A549 (cell line): ENCODE measurements around the gene C5orf34. TPM values are rescaled to one million over a fixed set of nuclear protein-coding genes. Genes with fewer than 3 reads are reported as not detected.
A peak's percentile ranks its signal among the peaks of the same experiment; 100 is the strongest.

Source experiments
- ATAC-seq, 2 experiments: fragments of 200-7000 bp in 1 of 2; fragments of >200 bp in 1 of 2; cut with Nextera tagmentation in 1 of 2; cut with Tn5 transposase in 1 of 2; 3 replicates each; pipeline versions ENCODE4 v1.8.0 to v1.9.1; 2018 to 2020; ENCODE audit warnings: mild to moderate bottlenecking in 1 of 2, moderate library complexity in 1 of 2
- CTCF ChIA-PET: fragments of 300-600 bp; sonication (Branson Sonifier 250); formaldehyde crosslinking; extraction: SDS; loops from one replicate; lab custom pipeline; 2021; ENCODE audit warnings: antibody characterized with exemption, inconsistent platforms; lab: Yijun Ruan, JAX
- POLR2A ChIA-PET: fragments of 350-600 bp; formaldehyde crosslinking; extraction: SDS; loops from one replicate; lab custom pipeline; 2021; ENCODE audit warnings: antibody characterized with exemption, inconsistent platforms; lab: Yijun Ruan, JAX
- DNase-seq, 2 experiments: peaks; one replicate each; pipeline versions ENCODE4 v3.0.0 to v3.0.0-alpha.2; 2011 to 2016; ENCODE audit warnings: low read depth in 1 of 2, low spot score in 1 of 2
- FAIRE-seq: peaks from 2 replicates; lab custom pipeline; 2011; peaks lifted over from hg19 to GRCh38; lab: Jason Lieb, UNC
- H3K27ac ChIP-seq, 2 experiments: fragments of >200 bp; sonication (Bioruptor Twin); formaldehyde crosslinking; 3 replicates each; pipeline ENCODE4 v1.5.1; 2016 to 2017
- H3K4me1 ChIP-seq: fragments of >200 bp; sonication (Bioruptor Twin); formaldehyde crosslinking; 3 replicates; pipeline ENCODE4 v1.6.1; 2016
- H3K4me2 ChIP-seq: fragments of >200 bp; sonication (Bioruptor Twin); formaldehyde crosslinking; 3 replicates; pipeline ENCODE4 v1.6.1; 2016
- H3K4me3 ChIP-seq: fragments of >200 bp; sonication (Bioruptor Twin); formaldehyde crosslinking; 3 replicates; pipeline ENCODE4 v1.5.1; 2016
- H3K9me3 ChIP-seq: fragments of >200 bp; sonication (Bioruptor Twin); formaldehyde crosslinking; 3 replicates; pipeline ENCODE4 v1.6.1; 2016
- BCL3 ChIP-seq: fragments of >200 bp; sonication (Bioruptor Twin); formaldehyde crosslinking; IDR thresholded peaks from 3 replicates; pipeline ENCODE4 v1.6.1; 2016
- CHD4 ChIP-seq: fragments of 200-600 bp; sonication (generic); IDR thresholded peaks from 2 replicates; pipeline ENCODE4 v1.6.1; 2016; ENCODE audit warnings: antibody characterized with exemption, mild to moderate bottlenecking, borderline replicate concordance
- E2F6 ChIP-seq: IDR thresholded peaks from 2 replicates; pipeline ENCODE4 v1.6.1; 2012; ENCODE audit warnings: low read depth, borderline replicate concordance
- EHMT2 ChIP-seq: fragments of 200-600 bp; sonication (generic); IDR thresholded peaks from 2 replicates; pipeline ENCODE4 v1.6.1; 2016; ENCODE audit warnings: antibody characterized with exemption, low read depth, mild to moderate bottlenecking, moderate library complexity
- ELK1 ChIP-seq: fragments of 150-350 bp; IDR thresholded peaks from 2 replicates; pipeline ENCODE4 v1.6.1; 2014; ENCODE audit warnings: low read depth, mild to moderate bottlenecking, low read length
- FOXS1 ChIP-seq: fragments of 250-450 bp; sonication (Bioruptor Pico); IDR thresholded peaks from 2 replicates; pipeline ENCODE4 v1.5.0; 2020; ENCODE audit warnings: mild to moderate bottlenecking, moderate library complexity
- HES2 ChIP-seq: fragments of >200 bp; sonication (Bioruptor Twin); formaldehyde crosslinking; IDR thresholded peaks from 2 replicates; pipeline ENCODE4 v1.6.1; 2016
- HOXA7 ChIP-seq: fragments of 250-450 bp; sonication (Bioruptor Pico); IDR thresholded peaks from 2 replicates; pipeline ENCODE4 v1.5.0; 2020; ENCODE audit warnings: mild to moderate bottlenecking, moderate library complexity
- KDM1A ChIP-seq: fragments of 200-600 bp; sonication (generic); IDR thresholded peaks from 2 replicates; pipeline ENCODE4 v1.6.1; 2016; ENCODE audit warnings: low read depth, mild to moderate bottlenecking
- KDM5A ChIP-seq: fragments of 200-600 bp; sonication (generic); IDR thresholded peaks from 2 replicates; pipeline ENCODE4 v1.6.1; 2016; ENCODE audit warnings: antibody characterized with exemption, mild to moderate bottlenecking
- MAFK ChIP-seq: fragments of 450-650 bp; IDR thresholded peaks from 2 replicates; pipeline ENCODE4 v1.6.1; 2014; ENCODE audit not compliant: partially characterized antibody
- MAX ChIP-seq: IDR thresholded peaks from 2 replicates; pipeline ENCODE4 v1.6.1; 2012
- NFE2L2 ChIP-seq: fragments of 150-350 bp; conservative IDR thresholded peaks from 2 replicates; pipeline ENCODE4 v1.6.1; 2014; ENCODE audit warnings: low read length
- PBX3 ChIP-seq: IDR thresholded peaks from 2 replicates; pipeline ENCODE4 v1.6.1; 2012
- PHF8 ChIP-seq: fragments of 200-600 bp; sonication (generic); IDR thresholded peaks from 2 replicates; pipeline ENCODE4 v1.6.1; 2016; ENCODE audit warnings: low read depth, mild to moderate bottlenecking, antibody characterized with exemption, moderate library complexity, borderline replicate concordance
- POLR2AphosphoS2 ChIP-seq: conservative IDR thresholded peaks from 2 replicates; pipeline ENCODE4 v1.6.1; 2012; ENCODE audit warnings: low read length, improper control_type of control experiment, inconsistent platforms
- RARB ChIP-seq: fragments of 250-450 bp; sonication (Bioruptor Pico); IDR thresholded peaks from 2 replicates; pipeline ENCODE4 v1.8.0; 2021; ENCODE audit warnings: mild to moderate bottlenecking, moderate library complexity
- SMC3 ChIP-seq: fragments of >200 bp; sonication (Bioruptor Twin); formaldehyde crosslinking; IDR thresholded peaks from 3 replicates; pipeline ENCODE4 v1.6.1; 2018; ENCODE audit warnings: inconsistent platforms
- SREBF2 ChIP-seq: fragments of 450-650 bp; IDR thresholded peaks from 2 replicates; pipeline ENCODE4 v1.6.1; 2014; ENCODE audit warnings: mild to moderate bottlenecking, moderate library complexity
- TFCP2L1 ChIP-seq: fragments of 250-450 bp; sonication (Bioruptor Pico); IDR thresholded peaks from 2 replicates; pipeline ENCODE4 v1.5.0; 2021; ENCODE audit warnings: mild to moderate bottlenecking
- WGBS: methylation state at CpG from one replicate; pipeline ENCODE4 v1.1.6; 2017; ENCODE audit errors: missing lambda C conversion rate; 5-methylcytosine and 5-hydroxymethylcytosine counted together
- polyA plus RNA-seq, 4 experiments: library from polyadenylated mRNA; depleted of rRNA in 3 of 4; stranded (reverse); fragments of >200 nt; fragmentation: RNase III in 1 of 4; extraction: RNeasy Plus Mini Kit Qiagen cat#74134 plus additional on column Dnase treatment in 1 of 4; gene quantifications; 2 replicates in 3 of 4; 3 replicates in 1 of 4; pipeline ENCODE4 v1.2.3, GENCODE V29; 2011 to 2017

The C5orf34 gene
- polyA plus RNA-seq, 2 of the 4 experiments (the other 2 are of a cell fraction): 7.6 to 16.1 TPM

- no peak for TF ChIP-seq BCL3
- no peak for TF ChIP-seq POLR2AphosphoS2
- TF ChIP-seq, all 56 proteins: peak for 0
Measured at GRCh38 chr5:43547532-43547931, 32.6 kb upstream of the C5orf34 start (continued).

- Histone ChIP-seq H3K4me1 (no peaks in the 10 kb centered on the region), H3K4me3 (no peak overlapping the region), H3K4me2 (no peak overlapping the region), H3K27ac (no peak overlapping the region), H3K9me3 (no peaks in the 10 kb centered on the region)
- TF ChIP-seq KDM1A: no peak
- no peak for TF ChIP-seq HES2
- TF ChIP-seq EHMT2: no peak
- TF ChIP-seq MAX: no peak
- no peak for TF ChIP-seq FOXS1
- no peak for TF ChIP-seq ELK1
- TF ChIP-seq POLR2AphosphoS2: no peak
- TF ChIP-seq NFE2L2: no peak
- no peak for TF ChIP-seq CHD4
- no peak for TF ChIP-seq PBX3
- TF ChIP-seq E2F6: no peak
- FAIRE-seq (no peak), ATAC-seq (no peak), DNase-seq (no peak)
- CTCF ChIA-PET: interaction anchor here (0.9 to 1.3 kb wide), 2 partner anchors 8 to 16 kb away, joined by 3 to 4 read pairs; no protein-coding TSS in a partner anchor
- POLR2A ChIA-PET: no interaction called here
Measured at GRCh38 chr5:43543434-43543833, 28.5 kb upstream of the C5orf34 start.

GRCh38 chr5:43540746-43541145 lies 25.8 kb upstream of the C5orf34 start:
- no peak overlapping the region for H3K4me3 ChIP-seq
- TF ChIP-seq SMC3 (no peak), RARB (CRISPR knock-in tag) (no peak), TFCP2L1 (no peak), SREBF2 (no peak), HOXA7 (no peak)
- H3K4me2 ChIP-seq: no peak overlapping the region
- FAIRE-seq: no peak
- DNase-seq: no peak
- H3K27ac ChIP-seq: no peak overlapping the region
- 86% methylated on average over 6 of the region's 6 CpGs for WGBS
- CTCF ChIA-PET: interaction anchor here (1.3 to 1.5 kb wide), 2 partner anchors 57 to 151 kb away, joined by 5 to 7 read pairs; partner anchors contain the start of gene TMEM267
- H3K4me1 ChIP-seq: no peaks in the 10 kb centered on the region
- ATAC-seq: no peak
- H3K9me3 ChIP-seq: no peaks in the 10 kb centered on the region
- POLR2A ChIA-PET: interaction anchor here (1.8 kb wide), 1 partner anchor 15 kb away, joined by 5 read pairs; no protein-coding TSS in a partner anchor

- CTCF ChIA-PET: interaction anchor here (0.7 to 1.9 kb wide), 2 partner anchors 15 to 19 kb away, joined by 3 to 6 read pairs; no protein-coding TSS in a partner anchor
Measured at GRCh38 chr5:43536972-43537371, 22.0 kb upstream of the C5orf34 start.

More at GRCh38 chr5:43536972-43537371, 22.0 kb upstream of the C5orf34 start:
- FAIRE-seq (no peak), DNase-seq (no peak), ATAC-seq (no peak)
- no peak overlapping the region for H3K4me2 ChIP-seq
- no peak overlapping the region for H3K27ac ChIP-seq
- no peaks in the 10 kb centered on the region for H3K4me1 ChIP-seq
- no peak overlapping the region for H3K4me3 ChIP-seq
- TF ChIP-seq MAFK (peak; percentile 81), PHF8 (no peak), KDM5A (no peak)
- H3K9me3 ChIP-seq: no peaks in the 10 kb centered on the region
- POLR2A ChIA-PET: no interaction called here
